ENCODE measurements around the gene IRAK1BP1. TPM values are rescaled to one million over a fixed set of nuclear protein-coding genes. Genes with fewer than 3 reads are reported as not detected.

The IRAK1BP1 gene
- total RNA-seq: 2.2 and 5.5 TPM in 2 replicates

GRCh38 chr6:78867370-78868040 is at the start of gene IRAK1BP1:
TSS of gene IRAK1BP1 (plus strand) at chr6:78867551. CDS start at chr6:78867577, 26 bp downstream.

Other genes with a start within 250 kb of the IRAK1BP1 start
- 11.3 and 17.5 TPM in 2 replicates for gene PHIP, start 210.7 kb downstream of the IRAK1BP1 start, total RNA-seq

Data from tracheal epithelial cell (primary cell).